NB4 (cell line): ENCODE measurements around the gene SKAP1.

Source experiments
- DNase-seq: peaks from one replicate; pipeline ENCODE4 v3.0.0; 2010; ENCODE audit warnings: low read depth
- H3K4me3 ChIP-seq: one replicate; pipeline ENCODE4 v1.5.1; 2011; ENCODE audit warnings: mild to moderate bottlenecking, low read depth, low read length, moderate library complexity
- CTCF ChIP-seq: IDR thresholded peaks from one replicate; pipeline ENCODE4 v1.5.1; 2012; ENCODE audit warnings: low read depth, low read length
- MYC ChIP-seq: IDR thresholded peaks from 2 replicates; pipeline ENCODE4 v1.6.1; 2011; ENCODE audit warnings: low read depth, low read length
- POLR2A ChIP-seq: IDR thresholded peaks from 2 replicates; pipeline ENCODE4 v1.6.1; 2011; ENCODE audit warnings: mild to moderate bottlenecking; ENCODE audit not compliant: insufficient read length; ENCODE audit errors: extremely low read depth
- TF ChIP-seq, protein P1 (sequence below): IDR thresholded peaks from 2 replicates; pipeline ENCODE4 v1.6.1; 2011; ENCODE audit warnings: low read depth, low read length

SKAP1 gene

DNA sequence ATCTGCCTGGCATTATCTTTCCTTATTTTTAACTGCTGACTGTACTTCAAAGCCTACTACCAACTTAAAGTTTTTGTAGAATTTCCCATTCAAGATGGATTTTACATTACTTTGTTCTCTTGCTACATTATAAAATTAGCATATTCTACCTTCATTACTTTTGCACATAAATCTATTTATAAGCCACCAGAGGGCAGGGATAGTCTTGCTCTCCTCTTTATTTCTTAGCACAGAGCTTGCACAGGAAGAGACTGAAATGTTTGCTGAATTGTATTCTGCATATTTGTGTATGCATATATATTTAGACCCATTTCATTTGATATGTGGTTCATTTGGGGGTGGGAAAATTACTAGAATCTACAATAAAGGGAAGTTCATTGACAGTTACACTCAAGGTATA lies 108.0 kb downstream of the SKAP1 start:
- TF ChIP-seq CTCF (no peak), POLR2A (no peak), MYC (no peak)
- peak; percentile 6 for DNase-seq
- no peak overlapping the region for H3K4me3 ChIP-seq

GRCh38 chr17:48317732-48318131 lies 112.3 kb downstream of the SKAP1 start:
- no peak for TF ChIP-seq CTCF
- no peak for TF ChIP-seq POLR2A
- TF ChIP-seq MYC, result no peak
- TF ChIP-seq, protein P1, sequence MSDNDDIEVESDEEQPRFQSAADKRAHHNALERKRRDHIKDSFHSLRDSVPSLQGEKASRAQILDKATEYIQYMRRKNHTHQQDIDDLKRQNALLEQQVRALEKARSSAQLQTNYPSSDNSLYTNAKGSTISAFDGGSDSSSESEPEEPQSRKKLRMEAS, result no peak
- no peak overlapping the region for H3K4me3 ChIP-seq
- DNase-seq, result no peak

- no peak overlapping the region for H3K4me3 ChIP-seq
- no peak for TF ChIP-seq MYC
- TF ChIP-seq POLR2A, result no peak
- no peak for TF ChIP-seq CTCF
- TF ChIP-seq, protein P1, result no peak
- DNase-seq, result no peak
These were observed 115.3 kb downstream of the SKAP1 start for GRCh38 chr17:48314716-48315115.

- no peak overlapping the region for H3K4me3 ChIP-seq
These were observed 116.8 kb downstream of the SKAP1 start for GRCh38 chr17:48313096-48313755.

DNA sequence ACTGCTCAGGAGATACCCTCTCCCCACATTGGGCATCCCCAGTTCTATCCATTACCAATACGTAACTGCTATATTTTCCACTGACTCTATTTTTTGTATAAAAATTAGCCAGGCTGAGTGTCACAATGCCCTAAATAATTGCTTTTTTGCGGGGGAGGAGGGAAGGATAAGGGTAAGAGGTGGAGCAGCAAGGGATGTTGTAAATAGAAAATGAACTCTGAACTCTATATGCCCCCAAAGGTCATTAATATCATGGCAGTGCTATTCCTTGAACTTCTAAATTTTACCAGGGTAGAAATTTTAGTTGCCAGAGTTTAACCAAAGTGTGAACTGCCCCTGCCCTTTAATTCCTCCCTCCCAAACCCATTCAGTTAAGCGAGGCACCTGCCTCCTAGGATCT lies 118.7 kb downstream of the SKAP1 start:
- DNase-seq, result no peak
- H3K4me3 ChIP-seq, result no peak overlapping the region
- TF ChIP-seq MYC, result no peak
- no peak for TF ChIP-seq CTCF
- no peak for TF ChIP-seq POLR2A

More at GRCh38 chr17:48313096-48313755, 116.8 kb downstream of the SKAP1 start:
- no peak for TF ChIP-seq CTCF
- TF ChIP-seq MYC, result no peak
- no peak for TF ChIP-seq POLR2A
- TF ChIP-seq, protein P1, result no peak
- DNase-seq, result no peak

DNA sequence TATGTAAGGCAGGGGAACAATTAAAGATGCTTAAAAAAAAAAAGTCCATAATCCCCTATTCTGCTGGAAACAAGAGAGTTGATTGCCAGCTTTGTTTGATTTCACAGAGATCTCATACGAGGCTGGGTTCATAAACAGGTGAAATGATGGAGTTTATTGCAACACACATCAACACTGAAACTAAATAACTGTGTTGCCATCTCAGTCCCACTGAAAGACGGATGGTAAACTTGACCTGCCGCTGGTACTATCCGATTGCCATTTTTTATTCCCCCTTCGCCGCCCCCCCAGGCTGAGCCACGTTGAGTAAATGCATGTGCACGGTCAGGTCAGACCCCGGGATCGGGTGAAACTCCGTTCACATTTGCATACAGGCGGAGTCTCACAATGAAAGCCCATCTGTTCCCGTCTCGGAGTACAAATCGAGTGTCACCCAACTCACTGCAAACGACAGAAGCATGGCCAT lies 119.2 kb downstream of the SKAP1 start:
- no peak for DNase-seq
- H3K4me3 ChIP-seq, result no peak overlapping the region

More for the DNA sequence above, 119.2 kb downstream of the SKAP1 start:
- TF ChIP-seq, protein P1, result no peak
- TF ChIP-seq CTCF (no peak), POLR2A (no peak), MYC (no peak)
